C4-2B (cell line): Measurements from ENCODE around the gene ZDHHC11B.
"Not testable (repeated sequence)": the region's sequence is repeated elsewhere in the genome, so short reads cannot be mapped to it uniquely, and the experiment has no call there.

Source experiments
- ZFX ChIP-seq: fragments of 450-650 bp; IDR thresholded peaks from 2 replicates; pipeline ENCODE4 v1.6.1; 2017
- TF ChIP-seq, protein P1 (sequence below): fragments of 450-650 bp; conservative IDR thresholded peaks from 2 replicates; pipeline ENCODE4 v1.5.1; 2017; ENCODE audit warnings: mild to moderate bottlenecking

DNA sequence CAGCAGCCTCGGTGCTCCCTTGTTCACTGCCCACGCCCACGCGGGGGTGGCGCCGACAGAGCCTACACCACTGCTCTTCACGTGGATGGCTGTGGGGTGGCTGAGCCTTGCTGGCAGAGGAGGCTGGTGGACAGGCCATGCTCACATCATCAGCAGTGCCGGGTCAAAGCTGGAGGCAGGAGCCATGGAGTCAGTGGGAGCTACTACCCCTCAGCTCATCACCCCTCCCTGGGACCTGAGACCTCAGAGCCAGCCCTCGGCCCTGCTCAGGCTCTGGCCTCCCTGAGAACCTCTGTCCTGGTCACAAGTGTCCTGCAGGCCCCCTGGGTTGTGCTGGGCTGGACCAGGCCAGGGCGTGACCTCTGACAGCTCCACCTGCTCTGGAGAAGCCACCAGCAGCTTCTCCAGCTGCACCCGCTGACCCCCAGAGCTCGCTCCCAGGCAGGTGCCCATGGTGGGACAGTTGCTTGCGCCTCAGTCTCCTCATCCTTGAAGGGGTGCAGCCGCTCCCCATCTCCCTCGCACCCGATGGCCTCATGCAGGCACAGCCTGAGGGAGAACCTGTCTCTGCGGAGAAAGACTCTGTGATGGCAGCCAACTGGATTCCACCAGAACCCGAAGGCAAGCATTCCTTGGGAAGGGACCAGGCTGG is 9.5 kb downstream of the ZDHHC11B start:
- TF ChIP-seq, protein P1, sequence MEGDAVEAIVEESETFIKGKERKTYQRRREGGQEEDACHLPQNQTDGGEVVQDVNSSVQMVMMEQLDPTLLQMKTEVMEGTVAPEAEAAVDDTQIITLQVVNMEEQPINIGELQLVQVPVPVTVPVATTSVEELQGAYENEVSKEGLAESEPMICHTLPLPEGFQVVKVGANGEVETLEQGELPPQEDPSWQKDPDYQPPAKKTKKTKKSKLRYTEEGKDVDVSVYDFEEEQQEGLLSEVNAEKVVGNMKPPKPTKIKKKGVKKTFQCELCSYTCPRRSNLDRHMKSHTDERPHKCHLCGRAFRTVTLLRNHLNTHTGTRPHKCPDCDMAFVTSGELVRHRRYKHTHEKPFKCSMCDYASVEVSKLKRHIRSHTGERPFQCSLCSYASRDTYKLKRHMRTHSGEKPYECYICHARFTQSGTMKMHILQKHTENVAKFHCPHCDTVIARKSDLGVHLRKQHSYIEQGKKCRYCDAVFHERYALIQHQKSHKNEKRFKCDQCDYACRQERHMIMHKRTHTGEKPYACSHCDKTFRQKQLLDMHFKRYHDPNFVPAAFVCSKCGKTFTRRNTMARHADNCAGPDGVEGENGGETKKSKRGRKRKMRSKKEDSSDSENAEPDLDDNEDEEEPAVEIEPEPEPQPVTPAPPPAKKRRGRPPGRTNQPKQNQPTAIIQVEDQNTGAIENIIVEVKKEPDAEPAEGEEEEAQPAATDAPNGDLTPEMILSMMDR: not testable (repeated sequence)
- TF ChIP-seq ZFX: not testable (repeated sequence)
